HEK293T (cell line): ENCODE data around the gene P2RY2.

Experiments used
- ELF4 ChIP-seq: fragments of 450-650 bp; IDR thresholded peaks from 2 replicates; pipeline ENCODE4 v1.6.1; 2017; ENCODE audit warnings: antibody characterized with exemption
- FOXA1 ChIP-seq: fragments of 450-650 bp; IDR thresholded peaks from 2 replicates; pipeline ENCODE4 v1.6.1; 2016; ENCODE audit warnings: mild to moderate bottlenecking
- FOXK2 ChIP-seq: fragments of 450-650 bp; IDR thresholded peaks from 2 replicates; pipeline ENCODE4 v1.6.1; 2016; ENCODE audit warnings: mild to moderate bottlenecking
- FOXM1 ChIP-seq: fragments of 450-650 bp; IDR thresholded peaks from 2 replicates; pipeline ENCODE4 v1.6.1; 2017; ENCODE audit warnings: mild to moderate bottlenecking, borderline replicate concordance
- HDGF ChIP-seq: fragments of 450-650 bp; IDR thresholded peaks from 2 replicates; pipeline ENCODE4 v1.6.1; 2017; ENCODE audit warnings: antibody characterized with exemption, borderline replicate concordance
- L3MBTL2 ChIP-seq: fragments of 450-650 bp; conservative IDR thresholded peaks from 2 replicates; pipeline ENCODE4 v1.6.1; 2016; ENCODE audit warnings: mild to moderate bottlenecking
- LEF1 ChIP-seq: fragments of 450-650 bp; IDR thresholded peaks from 2 replicates; pipeline ENCODE4 v1.6.1; 2017; ENCODE audit warnings: mild to moderate bottlenecking, borderline replicate concordance
- NFRKB ChIP-seq: fragments of 450-650 bp; IDR thresholded peaks from 2 replicates; pipeline ENCODE4 v1.6.1; 2016; ENCODE audit warnings: mild to moderate bottlenecking, moderate library complexity
- PKNOX1 ChIP-seq: fragments of 450-650 bp; IDR thresholded peaks from 2 replicates; pipeline ENCODE4 v1.6.1; 2016
- SP1 ChIP-seq: fragments of 450-650 bp; IDR thresholded peaks from 2 replicates; pipeline ENCODE4 v1.6.1; 2017
- SUZ12 ChIP-seq: fragments of 450-650 bp; IDR thresholded peaks from 2 replicates; pipeline ENCODE4 v1.6.1; 2016; ENCODE audit warnings: mild to moderate bottlenecking
- TARDBP ChIP-seq: fragments of 450-650 bp; IDR thresholded peaks from 2 replicates; pipeline ENCODE4 v1.6.1; 2016
- ZNF384 ChIP-seq: fragments of 450-650 bp; IDR thresholded peaks from 2 replicates; pipeline ENCODE4 v1.6.1; 2016

- TF ChIP-seq LEF1 (no peak), TARDBP (no peak), SP1 (no peak), PKNOX1 (no peak), FOXM1 (no peak), L3MBTL2 (no peak), FOXK2 (no peak), ELF4 (no peak), SUZ12 (no peak), ZNF384 (no peak), FOXA1 (no peak), NFRKB (no peak), HDGF (no peak)
These were observed 35.2 kb upstream of the P2RY2 start for GRCh38 chr11:73182824-73183321.
